GM12872 (cell line): ENCODE data around the gene PRKAA2.

Experiments used
- CTCF ChIP-seq: IDR thresholded peaks from 3 replicates; pipeline ENCODE4 v1.5.1; 2011; ENCODE audit warnings: low read depth, mild to moderate bottlenecking, low read length, moderate library complexity; ENCODE audit not compliant: insufficient read depth

PRKAA2 gene

GRCh38 chr1:56663846-56664245 is 18.7 kb downstream of the PRKAA2 start:
- TF ChIP-seq CTCF = no peak

GRCh38 chr1:56665384-56665783 is 20.3 kb downstream of the PRKAA2 start:
- TF ChIP-seq CTCF = no peak

- no peak for TF ChIP-seq CTCF
These were observed 21.0 kb downstream of the PRKAA2 start for GRCh38 chr1:56666112-56666608.

GRCh38 chr1:56670350-56670749 is 25.2 kb downstream of the PRKAA2 start:
- TF ChIP-seq CTCF = no peak

GRCh38 chr1:56671085-56671484 is 26.0 kb downstream of the PRKAA2 start:
- no peak for TF ChIP-seq CTCF

- no peak for TF ChIP-seq CTCF
These were observed 26.4 kb downstream of the PRKAA2 start for GRCh38 chr1:56671542-56671941.

- no peak for TF ChIP-seq CTCF
These were observed 27.5 kb downstream of the PRKAA2 start for GRCh38 chr1:56672579-56672978.

- TF ChIP-seq CTCF = no peak
These were observed 30.6 kb downstream of the PRKAA2 start for GRCh38 chr1:56675763-56676162.
